Activated effector memory CD4-positive, alpha-beta T cell treated with Interleukin-2 at 50 U/mL for 16 hours (primary cell): ENCODE results near the gene RAB36.
"Not testable (repeated sequence)": the region's sequence is repeated elsewhere in the genome, so short reads cannot be mapped to it uniquely, and the experiment has no call there.

Experiments used
- DNase-seq: peaks from one replicate; pipeline ENCODE4 v3.0.0-alpha.2; 2020

RAB36 gene

GRCh38 chr22:23121424-23121823 lies 23.9 kb upstream of the RAB36 start:
- DNase-seq: no peak

GRCh38 chr22:23122216-23122957 lies 22.9 kb upstream of the RAB36 start:
- DNase-seq: no peak

- no peak for DNase-seq
Observed at GRCh38 chr22:23122992-23123803, 22.1 kb upstream of the RAB36 start.

- DNase-seq: no peak
Observed at GRCh38 chr22:23123804-23124254, 21.4 kb upstream of the RAB36 start.

GRCh38 chr22:23124611-23125511 lies 20.4 kb upstream of the RAB36 start:
- no peak for DNase-seq

- DNase-seq: no peak
Observed at GRCh38 chr22:23125512-23126103, 19.7 kb upstream of the RAB36 start.

GRCh38 chr22:23126165-23127054 lies 18.9 kb upstream of the RAB36 start:
- DNase-seq: no peak

- no peak for DNase-seq
Observed at GRCh38 chr22:23127055-23127756, 18.1 kb upstream of the RAB36 start.

GRCh38 chr22:23127788-23128187 lies 17.5 kb upstream of the RAB36 start:
- DNase-seq: no peak

GRCh38 chr22:23128269-23129108 lies 16.8 kb upstream of the RAB36 start:
- DNase-seq: peak; percentile 47

GRCh38 chr22:23129149-23129548 lies 16.1 kb upstream of the RAB36 start:
- no peak for DNase-seq

- DNase-seq: no peak
Observed at GRCh38 chr22:23130697-23131096, 14.6 kb upstream of the RAB36 start.

- no peak for DNase-seq
Observed at GRCh38 chr22:23131931-23132330, 13.3 kb upstream of the RAB36 start.

- DNase-seq: no peak
Observed at GRCh38 chr22:23132376-23133091, 12.7 kb upstream of the RAB36 start.

GRCh38 chr22:23133922-23134321 lies 11.4 kb upstream of the RAB36 start:
- DNase-seq: no peak

- not testable (repeated sequence) for DNase-seq
Observed at GRCh38 chr22:23136991-23137390, 8.3 kb upstream of the RAB36 start.

GRCh38 chr22:23137468-23137867 lies 7.8 kb upstream of the RAB36 start:
- DNase-seq: no peak

GRCh38 chr22:23137905-23138561 lies 7.2 kb upstream of the RAB36 start:
- DNase-seq: peak; percentile 26
